UCSD-AML1 (cell line): ENCODE measurements around the gene SLC39A2.
"Not testable (repeated sequence)": the region's sequence is repeated elsewhere in the genome, so short reads cannot be mapped to it uniquely, and the experiment has no call there.

ENCODE experiments used
- DNase-seq: peaks from one replicate; lab custom pipeline; 2025; ENCODE audit not compliant: unreplicated experiment; lab: John Stamatoyannopoulos, UW

Gene SLC39A2

GRCh38 chr14:20996521-20996920 is 2.6 kb upstream of the SLC39A2 start:
- DNase-seq: no peak

- no peak for DNase-seq
These were observed 2.0 kb upstream of the SLC39A2 start for GRCh38 chr14:20997115-20997514.

DNA sequence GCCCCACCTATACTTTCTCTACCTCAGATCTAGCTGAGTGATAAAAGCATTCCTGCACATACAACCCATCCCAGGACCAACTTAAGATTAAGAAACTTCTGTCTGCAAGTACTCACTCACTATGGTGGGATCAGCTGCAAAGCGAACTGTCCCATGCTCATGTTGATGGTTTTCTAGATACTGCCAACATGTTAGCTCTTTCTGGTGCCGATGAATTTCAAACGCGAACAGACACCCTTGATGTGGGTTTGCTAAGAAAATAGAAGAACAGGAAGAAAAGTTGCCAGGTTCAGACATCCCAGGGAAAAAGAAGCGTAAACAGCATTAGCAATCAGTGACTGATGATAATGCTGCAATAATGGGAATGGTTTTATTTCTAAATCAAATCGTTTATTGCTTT is 1.5 kb upstream of the SLC39A2 start:
- no peak for DNase-seq

DNA sequence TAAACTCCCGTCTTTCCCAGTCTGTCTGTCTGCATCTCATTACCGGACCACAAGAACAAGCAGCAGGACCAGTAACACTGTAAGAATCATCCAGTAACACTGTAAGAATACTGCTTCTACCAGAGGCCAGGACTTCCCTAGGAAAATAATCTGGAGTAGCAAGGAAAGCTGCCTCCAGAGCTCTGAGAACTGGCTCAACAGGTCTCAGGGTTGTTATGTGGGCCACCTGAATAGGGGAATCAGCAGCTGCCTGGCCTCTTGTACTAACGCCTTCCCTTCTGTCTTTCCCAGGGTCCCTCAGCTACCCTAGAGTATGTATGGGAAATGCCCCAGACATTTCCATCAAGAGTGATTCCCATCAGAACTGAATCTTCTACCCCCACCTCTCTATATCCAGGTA is 954 bp upstream of the SLC39A2 start:
- DNase-seq: no peak

- no peak for DNase-seq
These were observed 498 bp downstream of the SLC39A2 start for GRCh38 chr14:20999591-20999990.

DNA sequence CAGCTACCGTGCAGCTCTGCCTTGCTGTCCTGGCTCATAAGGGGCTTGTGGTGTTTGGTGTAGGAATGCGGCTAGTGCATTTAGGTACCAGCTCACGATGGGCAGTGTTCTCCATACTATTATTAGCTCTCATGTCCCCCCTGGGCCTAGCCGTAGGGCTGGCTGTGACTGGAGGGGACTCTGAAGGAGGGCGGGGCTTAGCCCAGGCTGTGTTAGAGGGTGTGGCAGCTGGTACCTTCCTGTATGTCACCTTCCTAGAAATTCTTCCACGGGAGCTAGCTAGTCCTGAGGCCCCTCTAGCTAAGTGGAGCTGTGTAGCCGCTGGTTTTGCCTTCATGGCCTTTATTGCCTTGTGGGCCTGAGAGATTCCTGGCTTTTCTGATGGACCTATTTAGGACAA is 2.1 kb downstream of the SLC39A2 start:
- no peak for DNase-seq

GRCh38 chr14:21003788-21004346 is 4.8 kb downstream of the SLC39A2 start:
- no peak for DNase-seq

DNA sequence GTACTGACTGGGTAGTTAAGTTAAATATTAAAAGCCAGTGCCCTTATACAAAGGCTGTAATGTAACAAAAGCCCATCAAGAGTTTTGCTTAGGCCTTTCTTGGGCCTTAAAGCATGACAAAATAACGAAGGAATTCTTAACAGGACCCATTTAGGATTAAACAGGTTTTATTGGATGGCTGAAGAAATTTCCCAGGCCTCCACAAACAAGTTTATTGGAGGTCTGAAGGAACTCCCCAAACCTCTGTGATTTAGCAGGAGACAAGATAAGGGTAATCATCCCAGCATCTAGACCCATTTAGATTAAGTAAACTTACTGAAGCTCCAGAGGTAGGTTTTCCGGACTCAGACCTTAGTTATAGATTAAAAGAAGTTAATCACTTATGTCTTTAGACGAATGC is 10.6 kb downstream of the SLC39A2 start:
- DNase-seq: not testable (repeated sequence)

- DNase-seq: no peak
These were observed 12.0 kb downstream of the SLC39A2 start for GRCh38 chr14:21011136-21011535.

GRCh38 chr14:21014761-21015190 is 15.7 kb downstream of the SLC39A2 start:
- peak; percentile 71 for DNase-seq

- no peak for DNase-seq
These were observed 16.2 kb downstream of the SLC39A2 start for GRCh38 chr14:21015312-21015711.

DNA sequence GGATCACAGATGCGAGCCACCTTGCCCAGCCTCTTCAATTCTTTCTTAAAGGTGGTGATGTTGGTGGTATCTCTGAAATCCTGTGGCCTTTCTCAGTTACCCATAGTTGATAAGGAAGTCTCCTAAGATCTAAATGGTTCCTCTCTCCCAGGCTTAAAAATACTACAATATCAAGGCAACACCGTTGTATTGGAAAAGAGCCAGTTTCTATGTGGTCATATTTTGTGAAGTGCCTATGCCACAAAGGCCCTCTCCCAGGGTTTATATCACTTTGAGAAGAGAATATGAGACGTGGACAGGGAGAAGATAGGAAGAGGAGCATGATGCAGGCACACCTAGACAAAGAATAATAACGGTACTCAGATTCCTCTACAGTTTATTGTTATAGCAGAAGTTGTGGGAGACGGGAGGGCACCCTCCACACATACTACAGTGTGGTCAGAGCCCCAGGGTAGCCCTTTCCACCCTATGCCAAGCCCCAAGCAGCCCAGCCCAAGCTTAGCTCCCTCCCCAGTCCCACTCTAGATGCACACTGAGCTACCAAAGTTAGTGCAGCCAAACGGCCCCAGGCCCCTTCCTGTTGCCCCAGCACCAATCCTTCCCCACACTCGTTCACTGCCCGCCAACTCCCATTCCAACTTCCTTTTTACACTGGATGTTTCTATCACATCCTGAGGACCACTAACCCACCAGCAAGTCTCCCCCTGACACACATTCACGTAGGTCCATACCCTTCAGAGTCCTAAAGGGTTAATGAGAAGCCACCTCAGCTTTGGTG is 17.5 kb downstream of the SLC39A2 start:
- no peak for DNase-seq

DNA sequence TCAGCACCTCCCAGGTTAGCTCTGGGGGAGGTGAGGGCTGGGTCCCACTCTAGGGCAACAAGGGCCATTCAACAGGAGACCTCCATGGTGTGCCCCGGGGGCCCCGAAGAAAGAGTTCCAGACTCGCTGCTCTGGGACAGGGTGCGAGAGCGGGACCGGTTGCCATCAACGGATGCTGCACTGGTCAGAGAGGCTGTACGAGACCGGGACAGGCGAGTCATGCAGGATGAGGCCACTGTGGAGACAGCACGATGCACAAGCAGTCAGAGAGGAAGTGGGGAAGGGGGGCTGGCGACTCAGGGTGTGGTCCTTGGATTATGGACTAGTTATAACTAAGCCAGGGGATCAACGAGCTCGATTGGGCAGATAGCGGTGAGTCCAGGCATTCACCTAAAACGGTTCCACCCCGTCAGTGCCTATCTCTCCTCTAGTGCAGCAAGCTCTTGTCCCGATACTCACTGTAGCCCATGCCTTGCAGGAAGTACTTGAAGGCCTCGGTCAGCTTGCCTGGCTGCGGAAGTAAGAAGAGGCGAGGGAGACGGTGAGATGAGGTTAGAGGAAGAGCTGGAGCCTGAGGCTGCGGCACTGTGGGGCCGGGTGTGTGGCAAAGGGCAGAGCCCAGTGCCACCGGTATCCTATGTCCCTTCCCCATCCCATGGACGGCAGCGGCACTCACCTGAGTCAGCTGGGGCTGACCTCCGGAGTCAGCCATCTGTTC is 18.6 kb downstream of the SLC39A2 start:
- peak; percentile 67 for DNase-seq

- no peak for DNase-seq
These were observed 19.2 kb downstream of the SLC39A2 start for GRCh38 chr14:21018286-21018685.

DNA sequence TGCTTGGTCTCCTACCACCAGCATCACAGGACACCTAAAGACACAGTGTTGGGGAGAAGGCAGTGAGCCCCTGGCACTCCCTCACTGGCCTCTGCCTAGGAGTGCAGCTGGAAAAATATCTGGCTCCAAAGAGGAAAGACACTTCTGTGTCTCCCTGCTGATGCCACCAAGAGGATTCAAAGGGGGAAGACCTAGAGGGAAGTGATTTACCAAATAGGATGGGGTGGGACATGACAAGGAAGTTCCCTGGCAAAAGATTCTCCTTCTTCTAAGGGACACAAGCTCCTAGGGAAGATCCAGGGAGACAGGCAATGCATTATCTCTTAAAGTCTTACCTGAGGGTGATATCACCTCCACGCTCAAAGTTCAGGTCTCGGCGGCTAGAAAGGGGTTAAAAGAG is 19.7 kb downstream of the SLC39A2 start:
- DNase-seq: no peak

- DNase-seq: no peak
These were observed 20.3 kb downstream of the SLC39A2 start for GRCh38 chr14:21019366-21019765.

GRCh38 chr14:21020977-21021545 is 22.0 kb downstream of the SLC39A2 start:
- no peak for DNase-seq

DNA sequence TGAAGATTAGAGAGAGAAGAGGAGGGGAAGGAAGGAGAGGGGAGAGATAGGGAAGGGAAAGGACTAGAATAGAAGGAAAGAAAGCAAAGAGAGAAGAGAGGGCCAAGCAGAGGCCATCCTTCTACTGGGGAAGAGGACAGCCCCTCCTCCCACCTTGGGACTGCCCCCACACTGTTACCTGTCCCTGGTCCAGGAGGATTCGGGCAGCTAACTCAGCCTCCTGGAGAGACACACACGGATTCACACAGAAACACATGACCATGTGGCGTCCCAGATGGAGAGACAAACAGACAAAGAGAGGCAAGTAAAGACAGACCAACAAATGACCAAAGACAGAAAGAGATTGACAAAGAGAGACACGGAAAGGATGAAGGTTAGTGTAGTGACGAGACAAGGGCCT is 23.6 kb downstream of the SLC39A2 start:
- no peak for DNase-seq

DNA sequence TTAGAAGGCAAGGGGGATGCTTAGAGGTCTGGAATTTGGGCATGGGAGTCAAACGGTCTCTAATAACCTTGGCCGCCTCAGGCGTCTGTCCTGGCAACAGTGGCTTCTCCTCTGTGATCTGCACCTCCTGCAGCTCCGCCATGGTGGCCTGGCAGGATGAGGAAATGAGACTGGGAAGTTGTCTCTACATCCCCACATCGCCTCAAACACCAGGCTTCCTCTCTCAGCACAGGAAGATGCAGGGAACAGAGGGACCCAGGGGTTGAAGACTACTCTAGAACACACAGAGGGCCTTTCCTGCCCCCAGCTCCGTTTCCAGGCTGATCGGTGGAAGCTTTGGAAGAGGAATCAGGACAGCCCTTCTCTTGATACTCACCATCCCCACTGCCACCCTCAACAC is 24.1 kb downstream of the SLC39A2 start:
- DNase-seq: peak; percentile 53

- DNase-seq: peak; percentile 27
These were observed 24.9 kb downstream of the SLC39A2 start for GRCh38 chr14:21023817-21024584.
